Esophagus muscularis mucosa (tissue), 4 donors: ENCODE data around the gene TBC1D22A.

Experiments used
- EP300 ChIP-seq: sonication (generic); formaldehyde crosslinking; IDR thresholded peaks from one replicate; pipeline ENCODE4 v1.6.1; 2017; ENCODE audit warnings: antibody characterized with exemption
- POLR2A ChIP-seq: fragments of 450-650 bp; IDR thresholded peaks from one replicate; pipeline ENCODE4 v1.6.1; 2017; ENCODE audit warnings: antibody characterized with exemption, moderate library complexity, mild to moderate bottlenecking, low read depth
- POLR2AphosphoS5 ChIP-seq, 2 donors: sonication (generic); formaldehyde crosslinking; IDR thresholded peaks; one replicate each; pipeline ENCODE4 v1.6.1; 2017; ENCODE audit warnings: antibody characterized with exemption in 2 of 2
- TF ChIP-seq, protein P1 (sequence below), 3 experiments: fragments of 200-600 bp in 2 of 3; fragments of 450-650 bp in 1 of 3; sonication (generic) in 2 of 3; IDR thresholded peaks; one replicate each; pipeline ENCODE4 v1.5.1; 2017 to 2019; ENCODE audit warnings: antibody characterized with exemption in 3 of 3, mild to moderate bottlenecking in 2 of 3, moderate library complexity in 1 of 3

GRCh38 chr22:47209547-47210023 lies 447.1 kb downstream of the TBC1D22A start:
- TF ChIP-seq POLR2AphosphoS5 (IDR thresholded peaks at IDR 0.05) = no peak
- TF ChIP-seq, protein P1, sequence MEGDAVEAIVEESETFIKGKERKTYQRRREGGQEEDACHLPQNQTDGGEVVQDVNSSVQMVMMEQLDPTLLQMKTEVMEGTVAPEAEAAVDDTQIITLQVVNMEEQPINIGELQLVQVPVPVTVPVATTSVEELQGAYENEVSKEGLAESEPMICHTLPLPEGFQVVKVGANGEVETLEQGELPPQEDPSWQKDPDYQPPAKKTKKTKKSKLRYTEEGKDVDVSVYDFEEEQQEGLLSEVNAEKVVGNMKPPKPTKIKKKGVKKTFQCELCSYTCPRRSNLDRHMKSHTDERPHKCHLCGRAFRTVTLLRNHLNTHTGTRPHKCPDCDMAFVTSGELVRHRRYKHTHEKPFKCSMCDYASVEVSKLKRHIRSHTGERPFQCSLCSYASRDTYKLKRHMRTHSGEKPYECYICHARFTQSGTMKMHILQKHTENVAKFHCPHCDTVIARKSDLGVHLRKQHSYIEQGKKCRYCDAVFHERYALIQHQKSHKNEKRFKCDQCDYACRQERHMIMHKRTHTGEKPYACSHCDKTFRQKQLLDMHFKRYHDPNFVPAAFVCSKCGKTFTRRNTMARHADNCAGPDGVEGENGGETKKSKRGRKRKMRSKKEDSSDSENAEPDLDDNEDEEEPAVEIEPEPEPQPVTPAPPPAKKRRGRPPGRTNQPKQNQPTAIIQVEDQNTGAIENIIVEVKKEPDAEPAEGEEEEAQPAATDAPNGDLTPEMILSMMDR (IDR thresholded peaks at IDR 0.05) = no peak
- no peak for TF ChIP-seq EP300
- no peak for TF ChIP-seq POLR2A
